Smooth muscle cell (in vitro differentiated cells): ENCODE data around the gene FAM20B. TPM values are rescaled to one million over a fixed set of nuclear protein-coding genes. Genes with fewer than 3 reads are reported as not detected.
"Not testable (repeated sequence)": the region's sequence is repeated elsewhere in the genome, so short reads cannot be mapped to it uniquely, and the experiment has no call there.

Experiments used
- DNase-seq: peaks from one replicate; lab custom pipeline; 2025; ENCODE audit not compliant: unreplicated experiment; lab: John Stamatoyannopoulos, UW
- H2AFZ ChIP-seq: fragments of 200-600 bp; sonication (generic); 2 replicates; pipeline ENCODE4 v1.6.0; 2016; ENCODE audit warnings: antibody characterized with exemption, low read depth, mild to moderate bottlenecking
- H3F3A ChIP-seq: fragments of 200-600 bp; sonication (generic); 2 replicates; pipeline ENCODE4 v1.6.0; 2017; ENCODE audit warnings: antibody characterized with exemption, low read depth
- H3K27ac ChIP-seq: fragments of 200-600 bp; sonication (generic); 2 replicates; pipeline ENCODE4 v1.5.1; 2016; ENCODE audit warnings: low read depth, mild to moderate bottlenecking
- H3K27me3 ChIP-seq: fragments of 200-600 bp; sonication (generic); 2 replicates; pipeline ENCODE4 v1.6.1; 2016; ENCODE audit warnings: low read depth, mild to moderate bottlenecking
- H3K36me3 ChIP-seq: fragments of 200-600 bp; sonication (generic); 2 replicates; pipeline ENCODE4 v1.5.1; 2016; ENCODE audit warnings: low read depth
- H3K4me1 ChIP-seq: fragments of 200-600 bp; sonication (generic); 2 replicates; pipeline ENCODE4 v1.5.1; 2016; ENCODE audit warnings: low read depth
- H3K4me2 ChIP-seq: fragments of 200-600 bp; sonication (generic); 2 replicates; pipeline ENCODE4 v1.6.0; 2016; ENCODE audit warnings: mild to moderate bottlenecking
- H3K4me3 ChIP-seq: fragments of 200-600 bp; sonication (generic); 2 replicates; pipeline ENCODE4 v1.5.1; 2016; ENCODE audit warnings: mild to moderate bottlenecking
- H3K79me2 ChIP-seq: fragments of 200-600 bp; sonication (generic); 2 replicates; pipeline ENCODE4 v1.6.0; 2016; ENCODE audit warnings: low read depth, mild to moderate bottlenecking
- H3K9ac ChIP-seq: fragments of 200-600 bp; sonication (generic); 2 replicates; pipeline ENCODE4 v1.6.0; 2016; ENCODE audit warnings: low read depth
- H3K9me3 ChIP-seq: fragments of 200-600 bp; sonication (generic); replicated peaks from 2 replicates; pipeline ENCODE4 v1.5.1; 2016; ENCODE audit warnings: low read depth
- H4K20me1 ChIP-seq: fragments of 200-600 bp; sonication (generic); 2 replicates; pipeline ENCODE4 v1.6.0; 2016; ENCODE audit warnings: low read depth
- CTCF ChIP-seq: fragments of 200-600 bp; sonication (generic); IDR thresholded peaks from 2 replicates; pipeline ENCODE4 v1.5.1; 2017; ENCODE audit warnings: borderline replicate concordance, mild to moderate bottlenecking, antibody characterized with exemption; ENCODE audit not compliant: insufficient read depth, poor library complexity, severe bottlenecking
- WGBS: methylation state at CpG from one replicate; pipeline ENCODE4 v1.1.7; 2016; ENCODE audit warnings: low lambda C conversion rate; 5-methylcytosine and 5-hydroxymethylcytosine counted together
- polyA plus RNA-seq: library from polyadenylated mRNA; unstranded; fragments of >200 nt; fragmentation: Nextera tagmentation; extraction: Ambion mirVana; gene quantifications from 2 replicates; pipeline ENCODE4 v1.2.1, GENCODE V29; 2016
- total RNA-seq: library from RNA; depleted of rRNA; stranded (reverse); fragments of >200 nt; gene quantifications from 2 replicates; pipeline ENCODE4 v1.2.3, GENCODE V29; 2014

Gene FAM20B
- total and polyA plus RNA-seq, 2 experiments from 2014 or later = 7.8 to 21.1 TPM

DNA sequence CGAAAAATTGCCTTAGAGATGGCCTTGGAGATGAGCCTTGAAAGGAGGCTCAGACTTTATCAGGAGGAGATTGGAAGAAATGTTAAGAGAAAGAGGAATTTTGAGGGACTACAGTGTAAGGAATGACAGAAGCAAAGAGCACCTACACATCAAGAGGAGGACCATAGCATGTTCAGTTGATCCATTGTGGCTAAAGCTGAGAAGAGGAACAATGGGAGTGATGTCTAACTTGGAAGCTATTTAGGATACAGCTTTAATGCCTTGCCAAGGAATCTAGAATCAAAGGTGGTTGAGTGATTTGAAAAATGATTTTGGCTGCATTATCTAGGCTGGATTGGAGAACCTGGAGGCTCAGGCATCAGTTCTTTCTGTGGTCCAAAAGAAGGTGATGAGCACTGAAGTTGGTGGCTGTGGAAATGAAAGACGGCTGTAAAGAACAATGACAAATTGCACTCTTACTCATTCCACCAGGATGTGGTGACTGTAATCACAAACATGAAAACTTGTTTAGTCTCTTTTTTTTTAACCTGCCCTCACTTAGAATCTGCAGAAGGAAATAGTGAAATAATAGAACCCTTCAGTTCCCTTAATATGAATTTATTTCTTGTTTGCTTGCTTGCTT is 11.3 kb downstream of the FAM20B start:
- H3K9me3 ChIP-seq = no peaks in the 10 kb centered on the region
- no peak overlapping the region for H2AFZ ChIP-seq
- no peaks in the 10 kb centered on the region for H3K27me3 ChIP-seq
- WGBS = 58% methylated on average over 2 of the region's 2 CpGs
- TF ChIP-seq CTCF = no peak
- H3F3A ChIP-seq = no peaks in the 10 kb centered on the region
- H3K36me3 ChIP-seq = no peaks in the 10 kb centered on the region
- no peak for DNase-seq
- H4K20me1 ChIP-seq = peaks cover 70% of the 10 kb centered on the region
- H3K9ac ChIP-seq = no peak overlapping the region
- peak overlapping the region; percentile 8 for H3K4me2 ChIP-seq
- H3K79me2 ChIP-seq = peaks cover 45% of the 10 kb centered on the region
- peaks cover 6% of the 10 kb centered on the region for H3K4me1 ChIP-seq
- H3K4me3 ChIP-seq = no peak overlapping the region
- peak overlapping the region; percentile 53 for H3K27ac ChIP-seq

DNA sequence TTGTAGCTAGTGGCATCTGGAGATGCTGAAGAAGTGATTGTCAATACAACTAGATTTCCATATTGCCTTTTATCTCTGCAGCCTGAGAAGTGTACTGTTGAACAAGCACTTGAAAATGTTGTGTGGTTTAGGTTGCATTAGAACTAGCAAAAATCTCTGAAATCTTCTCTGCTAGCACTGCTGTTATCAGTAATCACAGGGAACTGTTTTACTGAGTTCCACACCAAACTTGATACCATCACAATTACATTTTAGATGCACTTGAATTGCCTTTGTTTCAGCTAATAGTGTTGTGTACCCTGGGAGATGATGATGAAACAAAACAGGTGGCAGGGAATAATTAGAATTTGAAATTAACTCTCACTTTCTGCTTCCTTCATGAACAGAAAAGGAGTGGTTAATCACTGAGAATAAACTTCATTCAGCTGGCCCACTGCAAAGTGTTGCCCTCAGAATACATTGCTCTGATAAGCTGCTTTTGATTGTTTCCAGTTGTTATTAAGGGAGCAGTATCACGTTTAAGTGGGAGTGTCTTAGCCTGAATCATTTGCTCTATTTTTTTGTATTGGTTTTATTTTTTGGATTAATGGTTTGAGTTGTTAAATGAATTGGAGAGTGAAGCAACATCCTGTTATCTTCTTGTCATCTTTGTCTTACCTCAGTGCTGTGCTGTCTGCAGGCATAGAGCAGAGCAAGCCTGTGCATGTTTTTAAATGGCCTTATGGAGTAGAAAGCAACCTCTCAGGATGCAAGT is 13.0 kb downstream of the FAM20B start:
- Histone ChIP-seq H3K27me3 (no peaks in the 10 kb centered on the region), H3K4me3 (no peak overlapping the region), H3F3A (no peaks in the 10 kb centered on the region), H3K9me3 (no peaks in the 10 kb centered on the region), H3K27ac (peak overlapping the region; percentile 17), H3K9ac (no peak overlapping the region), H3K79me2 (peaks cover 40% of the 10 kb centered on the region), H3K4me1 (no peaks in the 10 kb centered on the region), H4K20me1 (peaks cover 67% of the 10 kb centered on the region), H3K4me2 (peak overlapping the region; percentile 6), H2AFZ (no peak overlapping the region), H3K36me3 (no peaks in the 10 kb centered on the region)
- 25% methylated on average over 1 of the region's 1 CpG for WGBS
- no peak for DNase-seq
- TF ChIP-seq CTCF = no peak

DNA sequence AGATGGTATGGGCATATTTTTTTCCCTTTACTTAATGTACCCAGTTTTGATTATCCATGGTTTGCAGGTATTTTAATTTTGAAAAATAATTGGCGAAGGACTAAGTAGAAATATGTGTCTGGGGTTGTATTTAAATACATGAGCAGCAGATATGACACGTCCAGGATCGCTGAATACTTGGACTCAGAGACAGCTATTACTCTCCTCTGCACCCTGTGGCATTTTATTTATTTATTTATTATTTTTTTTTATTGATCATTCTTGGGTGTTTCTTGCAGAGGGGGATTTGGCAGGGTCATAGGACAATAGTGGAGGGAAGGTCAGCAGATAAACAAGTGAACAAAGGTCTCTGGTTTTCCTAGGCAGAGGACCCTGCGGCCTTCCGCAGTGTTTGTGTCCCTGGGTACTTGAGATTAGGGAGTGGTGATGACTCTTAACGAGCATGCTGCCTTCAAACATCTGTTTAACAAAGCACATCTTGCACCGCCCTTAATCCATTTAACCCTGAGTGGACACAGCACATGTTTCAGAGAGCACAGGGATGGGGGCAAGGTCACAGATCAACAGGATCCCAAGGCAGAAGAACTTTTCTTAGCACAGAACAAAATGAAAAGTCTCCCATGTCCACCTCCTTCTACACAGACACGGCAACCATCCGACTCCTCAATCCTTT is 13.9 kb downstream of the FAM20B start:
- Histone ChIP-seq H3K79me2 (peaks cover 33% of the 10 kb centered on the region), H3K4me2 (peak overlapping the region; percentile 4), H4K20me1 (peaks cover 58% of the 10 kb centered on the region), H3K27ac (peak overlapping the region; percentile 5)
- not testable (repeated sequence) for DNase-seq, H3K36me3 ChIP-seq, H3K27me3 ChIP-seq, H3K4me1 ChIP-seq, H3K9me3 ChIP-seq, H2AFZ ChIP-seq, H3K9ac ChIP-seq, H3F3A ChIP-seq, H3K4me3 ChIP-seq
- 84% methylated on average over 7 of the region's 9 CpGs for WGBS

DNA sequence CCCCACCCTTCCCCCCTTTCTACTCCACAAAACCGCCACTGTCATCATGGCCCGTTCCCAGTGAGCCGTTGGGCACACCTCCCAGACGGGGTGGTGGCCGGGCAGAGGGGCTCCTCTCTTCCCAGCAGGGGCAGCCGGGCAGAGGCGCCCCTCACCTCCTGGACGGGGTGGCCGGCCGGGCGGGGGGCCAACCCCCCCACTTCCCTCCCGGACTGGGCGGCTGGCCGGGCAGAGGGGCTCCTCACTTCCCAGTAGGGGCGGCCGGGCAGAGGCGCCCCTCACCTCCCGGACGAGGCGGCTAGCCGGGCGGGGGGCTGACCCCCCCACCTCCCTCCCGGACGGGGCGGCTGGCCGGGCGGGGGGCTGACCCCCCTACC is 14.5 kb downstream of the FAM20B start:
- H3K9me3 ChIP-seq, H3K27me3 ChIP-seq, H3K4me3 ChIP-seq, H3K27ac ChIP-seq, DNase-seq, H3K4me1 ChIP-seq, H3K36me3 ChIP-seq, H3K4me2 ChIP-seq, H3K9ac ChIP-seq, H2AFZ ChIP-seq, H3F3A ChIP-seq: not testable (repeated sequence)
- WGBS = 96% methylated on average over 14 of the region's 27 CpGs
- Histone ChIP-seq H4K20me1 (peaks cover 53% of the 10 kb centered on the region), H3K79me2 (peaks cover 28% of the 10 kb centered on the region)
